Inflammatory macrophage treated with lipopolysaccharide for 4 hours (primary cell): Measurements from ENCODE around the gene NYNRIN.

Experiments used
- DNase-seq: peaks from one replicate; pipeline ENCODE4 v3.0.0-alpha.2; 2020

NYNRIN gene

DNA sequence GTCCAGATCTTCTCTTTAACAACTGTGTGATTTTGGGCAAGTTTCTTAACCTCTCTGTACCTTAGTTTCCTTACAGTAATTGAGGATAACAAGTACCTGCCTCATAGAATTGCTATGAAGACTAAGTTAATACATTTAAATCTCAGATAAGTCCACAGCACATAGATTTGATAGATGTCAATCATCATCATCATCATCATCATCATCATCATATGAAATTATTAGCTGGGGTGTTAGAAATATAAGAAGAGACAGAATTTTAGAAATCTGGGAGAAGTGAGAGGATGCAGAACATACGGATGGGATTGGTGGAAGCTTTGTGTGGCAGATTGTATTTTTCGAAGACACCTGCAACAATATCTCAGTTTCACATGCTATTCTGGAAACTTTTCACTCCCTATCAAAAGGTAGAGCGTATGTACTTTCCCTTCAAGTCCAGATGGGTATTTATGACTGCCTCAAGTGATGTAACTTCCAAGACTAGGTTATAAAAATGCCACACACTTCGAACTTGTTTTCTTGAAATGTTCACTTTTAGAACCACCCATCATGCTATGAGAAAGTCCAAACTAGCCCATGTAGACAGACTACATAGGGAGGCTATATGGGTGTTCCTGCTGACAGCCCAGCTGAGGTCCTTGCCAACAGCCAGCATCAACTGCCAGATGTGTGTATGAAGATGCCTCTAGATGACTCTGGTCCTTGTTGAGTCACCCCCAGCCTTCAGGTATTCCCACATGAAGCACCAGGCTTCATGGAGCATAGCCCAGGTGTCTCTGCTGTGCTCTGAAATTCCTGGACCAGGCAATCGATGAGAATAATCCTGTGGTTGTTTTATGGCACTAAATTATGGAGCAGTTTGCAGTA is 64.4 kb downstream of the NYNRIN start:
- no peak for DNase-seq

DNA sequence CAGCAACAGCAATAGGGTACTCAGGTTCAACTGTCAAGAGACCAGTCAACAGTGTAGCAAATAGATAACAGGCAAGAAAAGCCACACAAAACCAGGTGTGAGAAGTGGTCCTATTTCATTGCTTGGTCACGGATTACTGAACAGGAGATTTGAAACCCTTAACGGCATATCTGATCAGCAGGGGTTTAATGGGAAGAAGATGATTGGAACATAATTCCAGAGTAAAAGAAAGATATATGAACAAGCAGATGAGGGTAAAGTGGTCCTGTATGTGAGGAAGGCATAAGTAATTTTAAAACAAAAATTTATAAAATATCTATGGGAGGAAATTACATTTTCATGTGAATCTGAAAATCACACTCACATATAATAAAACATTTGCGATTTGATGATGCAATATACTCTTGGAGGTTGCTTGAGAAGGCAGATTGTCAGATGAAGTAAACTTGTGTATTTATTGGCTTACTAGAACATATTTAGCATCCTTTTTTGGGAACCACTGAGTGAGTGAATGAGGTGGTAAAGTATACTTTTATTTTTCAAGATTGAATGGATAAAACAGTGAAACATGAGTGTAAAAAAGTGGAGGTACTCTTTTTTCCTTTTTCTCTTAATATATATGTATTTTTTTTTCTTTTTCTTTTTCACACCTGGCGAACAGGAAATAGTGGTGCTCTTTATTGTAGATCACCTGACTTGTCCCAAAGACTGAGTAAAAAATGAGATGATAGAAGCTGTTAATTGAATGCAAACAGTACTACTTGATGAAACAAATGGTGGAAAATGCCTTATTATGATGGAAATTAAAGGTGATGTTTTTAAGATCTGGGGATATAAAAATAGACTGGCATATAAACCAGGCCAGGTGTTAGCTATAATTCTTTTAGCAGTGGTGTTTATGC is 65.3 kb downstream of the NYNRIN start:
- DNase-seq: no peak

DNA sequence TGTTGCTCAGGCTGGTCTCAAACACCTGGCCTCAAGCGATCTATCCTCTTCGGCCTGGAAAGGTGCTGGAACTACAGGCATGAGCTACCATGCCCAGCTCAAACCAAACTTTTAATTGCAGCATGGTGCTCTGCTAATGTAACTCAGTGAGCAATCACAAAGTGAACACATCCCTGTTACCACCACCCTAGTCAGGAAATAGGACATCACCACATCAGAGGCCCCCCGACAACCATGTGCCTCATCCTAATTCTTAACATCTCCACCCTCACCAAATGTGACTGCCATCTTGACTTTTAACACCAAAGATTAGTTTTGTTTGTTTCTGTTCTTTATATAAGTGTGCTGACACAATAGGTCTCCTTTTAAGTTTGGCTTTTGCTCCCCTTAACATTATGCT is 66.6 kb downstream of the NYNRIN start:
- DNase-seq: no peak

DNA sequence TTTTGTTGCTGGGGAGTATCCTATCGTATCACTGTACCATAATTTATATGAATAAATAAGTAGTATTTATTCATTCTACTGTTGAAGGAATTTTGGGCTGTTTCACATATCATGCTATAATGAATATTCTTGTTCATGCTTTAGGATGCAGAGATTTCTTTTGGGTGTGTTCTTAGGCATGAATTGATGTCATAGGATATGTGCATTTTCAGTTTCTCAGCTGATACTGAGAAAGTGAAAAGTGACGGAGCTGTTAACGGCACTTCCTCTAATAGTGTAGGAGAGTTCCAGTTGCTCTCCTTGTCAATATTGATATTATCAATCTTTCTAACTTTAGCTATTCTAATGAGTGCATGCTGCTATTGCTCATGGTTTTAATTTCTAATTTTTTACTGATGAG is 67.0 kb downstream of the NYNRIN start:
- DNase-seq: no peak
